SH-SY5Y (cell line): ENCODE data around the gene PPP2R5C.

Experiments
- GATA2 ChIP-seq: IDR thresholded peaks from 2 replicates; pipeline ENCODE4 v1.6.1; 2011; ENCODE audit warnings: mild to moderate bottlenecking, low read depth, low read length
- GATA3 ChIP-seq: IDR thresholded peaks from 2 replicates; pipeline ENCODE4 v1.6.1; 2011; ENCODE audit warnings: low read depth, mild to moderate bottlenecking, low read length, moderate library complexity

Gene PPP2R5C

GRCh38 chr14:101845496-101845895 lies 84.0 kb downstream of the PPP2R5C start:
- TF ChIP-seq GATA3 (no peak), GATA2 (no peak)

- no peak for TF ChIP-seq GATA2
- TF ChIP-seq GATA3: no peak
These were observed 84.4 kb downstream of the PPP2R5C start for GRCh38 chr14:101845896-101846295.

- no peak for TF ChIP-seq GATA2
- no peak for TF ChIP-seq GATA3
These were observed 87.6 kb downstream of the PPP2R5C start for GRCh38 chr14:101849125-101849524.

GRCh38 chr14:101849640-101850039 lies 88.1 kb downstream of the PPP2R5C start:
- TF ChIP-seq GATA3 (no peak), GATA2 (no peak)

- TF ChIP-seq GATA2 (no peak), GATA3 (no peak)
These were observed 89.7 kb downstream of the PPP2R5C start for GRCh38 chr14:101851183-101851582.

GRCh38 chr14:101851736-101852405 lies 90.4 kb downstream of the PPP2R5C start:
- TF ChIP-seq GATA3: no peak
- no peak for TF ChIP-seq GATA2

- no peak for TF ChIP-seq GATA3
- TF ChIP-seq GATA2: no peak
These were observed 91.3 kb downstream of the PPP2R5C start for GRCh38 chr14:101852785-101853184.

GRCh38 chr14:101853455-101854018 lies 92.0 kb downstream of the PPP2R5C start:
- TF ChIP-seq GATA3 (no peak), GATA2 (no peak)

GRCh38 chr14:101854366-101854765 lies 92.9 kb downstream of the PPP2R5C start:
- TF ChIP-seq GATA3 (no peak), GATA2 (no peak)

GRCh38 chr14:101855958-101856357 lies 94.4 kb downstream of the PPP2R5C start:
- TF ChIP-seq GATA2 (no peak), GATA3 (no peak)

- TF ChIP-seq GATA3: no peak
- TF ChIP-seq GATA2: no peak
These were observed 95.0 kb downstream of the PPP2R5C start for GRCh38 chr14:101856536-101856935.

GRCh38 chr14:101857226-101857625 lies 95.7 kb downstream of the PPP2R5C start:
- TF ChIP-seq GATA2 (no peak), GATA3 (no peak)

- TF ChIP-seq GATA2 (no peak), GATA3 (no peak)
These were observed 97.5 kb downstream of the PPP2R5C start for GRCh38 chr14:101858791-101859537.

GRCh38 chr14:101859538-101859902 lies 98.0 kb downstream of the PPP2R5C start:
- TF ChIP-seq GATA3 (no peak), GATA2 (no peak)

- TF ChIP-seq GATA2: no peak
- TF ChIP-seq GATA3: no peak
These were observed 98.4 kb downstream of the PPP2R5C start for GRCh38 chr14:101859958-101860357.

GRCh38 chr14:101861464-101861863 lies 100.0 kb downstream of the PPP2R5C start:
- TF ChIP-seq GATA2 (no peak), GATA3 (no peak)
